C1 segment of cervical spinal cord (tissue), 14 donors: ENCODE results near the gene NFE2L1.
A peak's percentile ranks its signal among the peaks of the same experiment; 100 is the strongest.

ENCODE experiments used
- DNase-seq, 14 donors: peaks; one replicate each; lab custom pipeline; 2025; lab: John Stamatoyannopoulos, UW

NFE2L1 gene

GRCh38 chr17:48047113-48047740, 932 bp upstream of the NFE2L1 start:
- no peak for DNase-seq

- DNase-seq: peak in 9 of 14 donors; percentile 74 to 94 (median 90)
These were observed 396 bp downstream of the NFE2L1 start for GRCh38 chr17:48048384-48049126.

- no peak for DNase-seq
These were observed 3.1 kb downstream of the NFE2L1 start for GRCh38 chr17:48051283-48051682.

- peak in 3 of 14 donors; percentile 9 to 19 (median 17) for DNase-seq
These were observed 3.7 kb downstream of the NFE2L1 start for GRCh38 chr17:48051706-48052486.

DNA sequence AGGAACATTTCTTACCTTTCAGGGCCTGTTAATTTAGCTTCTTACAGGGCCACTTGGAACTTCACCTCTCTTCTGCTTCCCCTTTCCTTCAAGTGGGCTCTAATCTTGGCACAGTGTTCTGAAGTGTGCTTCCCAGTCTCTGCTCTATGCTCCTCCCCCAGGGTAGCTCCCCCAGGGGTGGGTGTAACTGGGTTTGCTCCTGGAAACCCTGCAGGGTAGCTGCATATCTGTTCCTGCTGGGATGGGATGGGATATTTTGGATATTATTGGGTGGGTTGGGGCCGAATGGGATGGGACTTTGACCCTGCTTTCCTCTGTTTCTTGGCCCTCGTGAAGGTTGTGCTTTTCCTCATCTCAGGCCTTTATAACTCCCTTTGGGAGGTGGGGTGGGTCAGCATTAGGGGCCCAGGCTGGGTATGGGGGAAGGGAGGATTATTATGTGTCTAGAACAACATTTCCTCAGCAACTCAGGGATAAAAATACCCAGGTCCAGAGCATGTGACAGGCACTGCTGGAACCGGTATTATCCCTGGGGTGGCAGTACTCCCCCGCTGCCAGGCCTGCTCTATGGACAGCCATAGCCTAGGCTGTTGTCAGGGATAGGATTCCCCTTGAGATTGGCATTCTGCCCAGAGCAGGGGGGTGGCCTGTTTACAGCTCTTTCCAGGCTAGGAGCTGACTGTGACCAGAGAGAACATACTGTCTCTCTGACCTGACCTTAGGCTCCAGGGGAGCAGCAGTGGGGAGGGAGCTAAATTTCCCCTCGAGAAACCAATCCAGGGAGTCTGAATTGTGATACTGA, 5.0 kb downstream of the NFE2L1 start:
- DNase-seq: peak in 12 of 14 donors; percentile 10 to 80 (median 58)

- peak in 1 of 14 donors; percentile 58 for DNase-seq
These were observed 5.6 kb downstream of the NFE2L1 start for GRCh38 chr17:48053758-48054237.

GRCh38 chr17:48054238-48055185, 6.4 kb downstream of the NFE2L1 start:
- peak in 10 of 14 donors; percentile 27 to 86 (median 58) for DNase-seq

DNA sequence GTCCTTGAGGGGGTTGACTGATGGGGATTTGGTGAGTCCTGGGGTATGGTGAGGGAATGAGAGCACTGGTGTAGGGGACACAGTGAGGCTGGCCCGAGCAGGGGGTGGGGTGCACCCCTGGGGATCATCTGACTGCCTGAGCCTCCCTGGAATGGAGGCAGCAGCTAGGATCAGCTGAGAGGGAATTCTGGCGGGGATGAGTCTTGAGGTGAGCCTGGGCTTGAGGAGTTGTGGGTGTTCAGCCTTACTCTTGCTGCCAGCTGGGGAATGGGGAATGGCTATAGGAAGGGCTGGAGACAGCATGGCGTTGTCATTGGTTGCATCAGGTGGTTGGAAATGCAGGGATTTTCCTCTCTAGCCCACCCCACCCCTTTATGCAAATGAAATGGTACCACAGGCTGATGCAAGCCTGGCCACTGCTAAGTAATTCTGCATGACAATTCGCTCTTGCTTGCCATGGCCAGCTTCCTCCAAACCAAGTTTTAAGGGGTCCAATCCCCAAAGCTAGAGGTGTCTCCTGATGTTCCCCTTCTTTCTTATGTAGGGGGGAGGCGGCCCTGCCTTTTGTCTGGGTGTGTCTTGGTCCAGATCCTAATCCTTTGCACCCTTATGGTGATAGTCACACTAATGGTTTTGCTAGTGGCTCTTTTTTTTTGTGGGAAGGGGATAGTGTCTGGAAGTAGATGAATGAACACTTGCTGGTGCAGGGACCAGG, 7.5 kb downstream of the NFE2L1 start:
- no peak for DNase-seq

DNA sequence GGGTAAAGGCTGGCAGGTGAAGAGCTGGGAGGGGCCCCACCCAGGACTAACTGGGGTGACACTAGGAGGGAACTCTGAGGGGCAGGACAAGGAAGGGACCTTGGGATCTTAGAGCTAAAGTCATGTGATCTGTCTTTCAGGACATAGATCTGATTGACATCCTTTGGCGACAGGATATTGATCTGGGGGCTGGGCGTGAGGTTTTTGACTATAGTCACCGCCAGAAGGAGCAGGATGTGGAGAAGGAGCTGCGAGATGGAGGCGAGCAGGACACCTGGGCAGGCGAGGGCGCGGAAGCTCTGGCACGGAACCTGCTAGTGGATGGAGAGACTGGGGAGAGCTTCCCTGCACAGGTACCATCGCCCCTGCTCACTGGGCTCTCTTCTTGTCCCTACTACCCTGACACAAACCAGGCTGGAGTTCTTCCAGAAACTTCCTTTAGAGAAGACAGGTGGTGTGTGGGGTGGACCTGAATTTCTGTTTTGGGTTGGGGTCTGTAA, 8.1 kb downstream of the NFE2L1 start:
- no peak for DNase-seq

DNA sequence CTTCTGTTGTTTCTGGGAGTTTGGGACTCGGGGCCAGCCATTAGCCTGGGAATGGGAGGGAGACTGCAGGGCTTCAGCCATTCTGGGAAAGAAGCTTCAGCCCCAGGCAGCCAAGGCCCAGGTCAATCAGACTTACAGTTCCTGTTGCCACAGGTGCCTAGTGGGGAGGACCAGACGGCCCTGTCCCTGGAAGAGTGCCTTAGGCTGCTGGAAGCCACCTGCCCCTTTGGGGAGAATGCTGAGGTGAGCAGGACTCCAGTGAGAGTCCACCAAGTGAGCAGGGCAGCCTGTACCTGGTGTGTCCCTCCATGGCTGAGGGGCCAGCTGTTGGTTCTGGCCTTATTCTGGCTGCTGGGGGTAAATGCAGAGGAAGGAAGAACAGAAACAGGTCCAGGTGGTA, 8.7 kb downstream of the NFE2L1 start:
- DNase-seq: no peak

DNA sequence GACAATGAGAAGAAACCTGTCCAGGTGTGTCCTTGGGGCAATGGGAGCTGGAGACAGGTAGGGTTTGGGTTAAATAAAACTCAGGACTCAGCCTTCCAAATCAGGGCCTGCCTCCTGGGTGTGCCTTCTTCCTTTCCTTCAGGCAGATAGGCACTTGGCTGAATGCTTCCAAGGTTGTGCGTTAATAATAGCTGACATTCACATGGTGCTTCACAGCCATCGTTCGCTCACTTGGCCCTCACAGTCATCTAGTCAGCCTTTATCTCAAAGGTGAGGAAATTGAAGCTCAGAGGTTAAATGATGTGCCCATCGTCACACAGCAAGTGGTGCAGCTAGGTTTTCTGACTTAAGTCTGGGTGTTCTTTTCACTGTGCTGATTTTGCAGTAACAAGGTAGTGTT, 9.5 kb downstream of the NFE2L1 start:
- no peak for DNase-seq

- no peak for DNase-seq
These were observed 10.4 kb downstream of the NFE2L1 start for GRCh38 chr17:48058393-48059124.

DNA sequence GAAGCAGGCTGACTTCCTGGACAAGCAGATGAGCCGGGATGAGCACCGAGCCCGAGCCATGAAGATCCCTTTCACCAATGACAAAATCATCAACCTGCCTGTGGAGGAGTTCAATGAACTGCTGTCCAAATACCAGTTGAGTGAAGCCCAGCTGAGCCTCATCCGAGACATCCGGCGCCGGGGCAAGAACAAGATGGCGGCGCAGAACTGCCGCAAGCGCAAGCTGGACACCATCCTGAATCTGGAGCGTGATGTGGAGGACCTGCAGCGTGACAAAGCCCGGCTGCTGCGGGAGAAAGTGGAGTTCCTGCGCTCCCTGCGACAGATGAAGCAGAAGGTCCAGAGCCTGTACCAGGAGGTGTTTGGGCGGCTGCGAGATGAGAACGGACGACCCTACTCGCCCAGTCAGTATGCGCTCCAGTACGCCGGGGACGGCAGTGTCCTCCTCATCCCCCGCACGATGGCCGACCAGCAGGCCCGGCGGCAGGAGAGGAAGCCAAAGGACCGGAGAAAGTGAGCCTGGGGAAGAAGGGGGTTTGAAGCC, 11.0 kb downstream of the NFE2L1 start:
- DNase-seq: no peak

DNA sequence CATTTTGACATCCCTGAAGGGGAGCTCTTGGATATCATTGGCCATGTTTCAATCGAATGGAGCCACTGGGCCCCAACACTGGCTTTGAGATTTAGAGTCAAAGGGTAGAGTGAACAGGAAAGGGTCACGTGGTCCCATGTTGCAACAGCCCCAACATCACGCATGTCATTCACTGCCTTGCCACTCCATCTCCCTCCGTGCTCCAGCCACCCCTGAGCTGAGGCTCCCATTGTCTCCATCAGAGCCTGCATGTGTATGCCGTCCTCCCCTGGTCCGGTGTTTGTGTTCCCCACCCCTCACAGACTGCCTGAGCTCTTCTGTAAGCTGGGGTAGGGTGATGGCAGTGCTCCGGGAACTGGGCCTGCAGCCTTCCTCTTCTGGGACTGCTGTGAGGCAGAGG, 12.1 kb downstream of the NFE2L1 start:
- no peak for DNase-seq

GRCh38 chr17:48062273-48062672, 14.1 kb downstream of the NFE2L1 start:
- DNase-seq: no peak

GRCh38 chr17:48064638-48065037, 16.5 kb downstream of the NFE2L1 start:
- DNase-seq: no peak

GRCh38 chr17:48066192-48066591, 18.0 kb downstream of the NFE2L1 start:
- no peak for DNase-seq

- DNase-seq: no peak
These were observed 18.5 kb downstream of the NFE2L1 start for GRCh38 chr17:48066656-48067055.
